Loucy (cell line): ENCODE data around the gene IL17B.

ENCODE experiments used
- H2AFZ ChIP-seq: fragments of 200-600 bp; sonication (generic); 2 replicates; pipeline ENCODE4 v1.6.0; 2016; ENCODE audit warnings: antibody characterized with exemption, mild to moderate bottlenecking, low read length, moderate library complexity
- H3F3A ChIP-seq: fragments of 200-600 bp; 2 replicates; pipeline ENCODE4 v1.6.0; 2016; ENCODE audit warnings: antibody characterized with exemption, low read depth, mild to moderate bottlenecking
- H3K27me3 ChIP-seq: fragments of 200-600 bp; sonication (generic); 2 replicates; pipeline ENCODE4 v1.6.1; 2014; ENCODE audit warnings: low read length, mild to moderate bottlenecking; ENCODE audit not compliant: insufficient read depth, poor library complexity, severe bottlenecking
- H3K36me3 ChIP-seq: fragments of 200-600 bp; sonication (generic); 2 replicates; pipeline ENCODE4 v1.6.1; 2016; ENCODE audit warnings: low read length; ENCODE audit not compliant: insufficient read depth
- H3K4me1 ChIP-seq: fragments of 200-600 bp; sonication (generic); 2 replicates; pipeline ENCODE4 v1.5.1; 2014; ENCODE audit warnings: low read length, mild to moderate bottlenecking; ENCODE audit not compliant: insufficient read depth, poor library complexity, severe bottlenecking
- H3K4me2 ChIP-seq: fragments of 200-600 bp; sonication (generic); 2 replicates; pipeline ENCODE4 v1.6.0; 2014; ENCODE audit warnings: antibody characterized with exemption, low read length, low read depth, mild to moderate bottlenecking; ENCODE audit not compliant: poor library complexity, severe bottlenecking
- H3K4me3 ChIP-seq: fragments of 200-600 bp; sonication (generic); 2 replicates; pipeline ENCODE4 v1.5.1; 2014; ENCODE audit warnings: low read length, mild to moderate bottlenecking, mixed read lengths; ENCODE audit not compliant: poor library complexity, severe bottlenecking
- H3K79me2 ChIP-seq: fragments of 200-600 bp; sonication (generic); 2 replicates; pipeline ENCODE4 v1.6.1; 2014; ENCODE audit warnings: low read length; ENCODE audit not compliant: insufficient read depth
- H3K9ac ChIP-seq: fragments of 200-600 bp; sonication (generic); 2 replicates; pipeline ENCODE4 v1.6.0; 2014; ENCODE audit warnings: mild to moderate bottlenecking, low read depth, low read length, moderate library complexity; ENCODE audit not compliant: poor library complexity, severe bottlenecking
- H3K9me2 ChIP-seq: fragments of 200-600 bp; sonication (generic); replicated peaks from 2 replicates; pipeline ENCODE4 v1.6.1; 2016; ENCODE audit warnings: low read depth, low read length, mixed read lengths
- H3K9me3 ChIP-seq: fragments of 200-600 bp; sonication (generic); 2 replicates; pipeline ENCODE4 v1.6.1; 2014; ENCODE audit warnings: mild to moderate bottlenecking, antibody characterized with exemption, low read length, low read depth; ENCODE audit not compliant: insufficient read depth
- H4K20me1 ChIP-seq: fragments of 200-600 bp; sonication (generic); 2 replicates; pipeline ENCODE4 v1.6.0; 2014; ENCODE audit warnings: antibody characterized with exemption, low read length, mild to moderate bottlenecking; ENCODE audit not compliant: insufficient read depth, poor library complexity, severe bottlenecking
- CTCF ChIP-seq: fragments of 200-600 bp; sonication (generic); conservative IDR thresholded peaks from 2 replicates; pipeline ENCODE4 v1.5.1; 2014; ENCODE audit warnings: mild to moderate bottlenecking, antibody characterized with exemption, low read length
- EZH2phosphoT487 ChIP-seq: fragments of 200-600 bp; IDR thresholded peaks from 2 replicates; pipeline ENCODE4 v1.6.1; 2018; ENCODE audit warnings: antibody characterized with exemption, mild to moderate bottlenecking, moderate library complexity, borderline replicate concordance

The IL17B gene

GRCh38 chr5:149421372-149421685, 42.2 kb upstream of the IL17B start:
- H3K36me3 ChIP-seq, result no peaks in the 10 kb centered on the region
- no peak overlapping the region for H3K4me3 ChIP-seq
- no peaks in the 10 kb centered on the region for H3K79me2 ChIP-seq
- no peaks in the 10 kb centered on the region for H3K9me2 ChIP-seq
- no peaks in the 10 kb centered on the region for H4K20me1 ChIP-seq
- H3K27me3 ChIP-seq, result no peaks in the 10 kb centered on the region
- no peaks in the 10 kb centered on the region for H3K9me3 ChIP-seq
- H3K4me1 ChIP-seq, result peaks cover 6% of the 10 kb centered on the region
- TF ChIP-seq EZH2phosphoT487 (no peak), CTCF (no peak)
- H3F3A ChIP-seq, result no peaks in the 10 kb centered on the region
- no peak overlapping the region for H3K9ac ChIP-seq
- H3K4me2 ChIP-seq, result no peak overlapping the region
- no peak overlapping the region for H2AFZ ChIP-seq

- Histone ChIP-seq H3K9me2 (no peaks in the 10 kb centered on the region), H3K9me3 (no peaks in the 10 kb centered on the region), H3F3A (no peaks in the 10 kb centered on the region), H3K9ac (no peak overlapping the region), H3K4me3 (no peak overlapping the region), H4K20me1 (no peaks in the 10 kb centered on the region), H3K36me3 (no peaks in the 10 kb centered on the region), H3K27me3 (no peaks in the 10 kb centered on the region), H2AFZ (no peak overlapping the region), H3K4me2 (no peak overlapping the region), H3K79me2 (no peaks in the 10 kb centered on the region), H3K4me1 (peaks cover 6% of the 10 kb centered on the region)
- TF ChIP-seq CTCF, result no peak
Measured at GRCh38 chr5:149420545-149421371, 41.7 kb upstream of the IL17B start.

GRCh38 chr5:149419859-149420544, 40.9 kb upstream of the IL17B start:
- H3K4me3 ChIP-seq, result no peak overlapping the region
- H3K4me1 ChIP-seq, result peaks cover 6% of the 10 kb centered on the region
- H3K9ac ChIP-seq, result no peak overlapping the region
- H3F3A ChIP-seq, result no peaks in the 10 kb centered on the region
- no peaks in the 10 kb centered on the region for H4K20me1 ChIP-seq
- H3K27me3 ChIP-seq, result no peaks in the 10 kb centered on the region
- H3K9me2 ChIP-seq, result no peaks in the 10 kb centered on the region
- H3K36me3 ChIP-seq, result no peaks in the 10 kb centered on the region
- H2AFZ ChIP-seq, result no peak overlapping the region
- no peak overlapping the region for H3K4me2 ChIP-seq
- H3K79me2 ChIP-seq, result no peaks in the 10 kb centered on the region
- H3K9me3 ChIP-seq, result no peaks in the 10 kb centered on the region
- no peak for TF ChIP-seq CTCF
